Measurements from ENCODE around the gene CTCF. TPM values are rescaled to one million over a fixed set of nuclear protein-coding genes. Genes with fewer than 3 reads are reported as not detected.

CTCF gene
- total and polyA plus RNA-seq, 2 experiments from 2014 or later: 64.5 to 72.3 TPM

- no peak for TF ChIP-seq ZNF462 (CRISPR knock-in tag; IDR thresholded peaks at IDR 0.05)
- TF ChIP-seq REST (IDR thresholded peaks at IDR 0.05; ENCODE audit: unreplicated experiment): no peak
- no peak for TF ChIP-seq ZNF114 (CRISPR knock-in tag; IDR thresholded peaks at IDR 0.05)
- TF ChIP-seq, protein P1, sequence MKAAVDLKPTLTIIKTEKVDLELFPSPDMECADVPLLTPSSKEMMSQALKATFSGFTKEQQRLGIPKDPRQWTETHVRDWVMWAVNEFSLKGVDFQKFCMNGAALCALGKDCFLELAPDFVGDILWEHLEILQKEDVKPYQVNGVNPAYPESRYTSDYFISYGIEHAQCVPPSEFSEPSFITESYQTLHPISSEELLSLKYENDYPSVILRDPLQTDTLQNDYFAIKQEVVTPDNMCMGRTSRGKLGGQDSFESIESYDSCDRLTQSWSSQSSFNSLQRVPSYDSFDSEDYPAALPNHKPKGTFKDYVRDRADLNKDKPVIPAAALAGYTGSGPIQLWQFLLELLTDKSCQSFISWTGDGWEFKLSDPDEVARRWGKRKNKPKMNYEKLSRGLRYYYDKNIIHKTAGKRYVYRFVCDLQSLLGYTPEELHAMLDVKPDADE (IDR thresholded peaks at IDR 0.05): no peak
Observed at GRCh38 chr16:67665598-67665997, 103.3 kb downstream of the CTCF start (continued).
